Retina (tissue), 1 donor: Measurements from ENCODE around the gene COL8A2.
A peak's percentile ranks its signal among the peaks of the same experiment; 100 is the strongest.
"Not testable (repeated sequence)": the region's sequence is repeated elsewhere in the genome, so short reads cannot be mapped to it uniquely, and the experiment has no call there.

Source experiments
- DNase-seq: peaks from one replicate; pipeline ENCODE4 v3.0.0-alpha.2; 2016

Gene COL8A2

GRCh38 chr1:36125129-36125991 lies at the start of gene COL8A2:
Gene COL8A2, minus strand, starts transcription at chr1:36125222. Its CDS starts 24,980 bp downstream, at chr1:36100242.
- peak; percentile 44 for DNase-seq

GRCh38 chr1:36174713-36175112 lies 49.7 kb upstream of the COL8A2 start:
- no peak for DNase-seq

- no peak for DNase-seq
Observed at GRCh38 chr1:36172983-36173382, 48.0 kb upstream of the COL8A2 start.

- DNase-seq, result no peak
Observed at GRCh38 chr1:36172017-36172747, 47.2 kb upstream of the COL8A2 start.

GRCh38 chr1:36170643-36171412 lies 45.8 kb upstream of the COL8A2 start:
- DNase-seq, result no peak

GRCh38 chr1:36168514-36168913 lies 43.5 kb upstream of the COL8A2 start:
- no peak for DNase-seq

GRCh38 chr1:36166938-36167905 lies 42.2 kb upstream of the COL8A2 start:
- DNase-seq, result no peak

- no peak for DNase-seq
Observed at GRCh38 chr1:36166136-36166535, 41.1 kb upstream of the COL8A2 start.

- no peak for DNase-seq
Observed at GRCh38 chr1:36165145-36165544, 40.1 kb upstream of the COL8A2 start.

- no peak for DNase-seq
Observed at GRCh38 chr1:36164361-36164760, 39.3 kb upstream of the COL8A2 start.

GRCh38 chr1:36163426-36163825 lies 38.4 kb upstream of the COL8A2 start:
- no peak for DNase-seq

- DNase-seq, result no peak
Observed at GRCh38 chr1:36162680-36163239, 37.7 kb upstream of the COL8A2 start.

- no peak for DNase-seq
Observed at GRCh38 chr1:36161641-36162531, 36.9 kb upstream of the COL8A2 start.

- peak; percentile 48 for DNase-seq
Observed at GRCh38 chr1:36160949-36161485, 36.0 kb upstream of the COL8A2 start.

- DNase-seq, result no peak
Observed at GRCh38 chr1:36160388-36160948, 35.4 kb upstream of the COL8A2 start.

GRCh38 chr1:36159614-36160387 lies 34.8 kb upstream of the COL8A2 start:
- no peak for DNase-seq

- DNase-seq, result not testable (repeated sequence)
Observed at GRCh38 chr1:36158827-36159252, 33.8 kb upstream of the COL8A2 start.

GRCh38 chr1:36157973-36158826 lies 33.2 kb upstream of the COL8A2 start:
- DNase-seq, result no peak
